ENCODE data around the gene EPB41L4B. TPM values are rescaled to one million over a fixed set of nuclear protein-coding genes. Genes with fewer than 3 reads are reported as not detected.
A peak's percentile ranks its signal among the peaks of the same experiment; 100 is the strongest.

Gene EPB41L4B
- total and polyA plus RNA-seq, 2 of the 13 experiments (the other 11 are each of a cell fraction or from before 2014, with no cell fraction given), result 17.6 to 22.1 TPM

GRCh38 chr9:109277451-109277850 lies 43.4 kb downstream of the EPB41L4B start (continued):
- TF ChIP-seq KIAA2018 (CRISPR knock-in tag; IDR thresholded peaks at IDR 0.05; ENCODE audit: borderline replicate concordance), result no peak
- no peak for TF ChIP-seq NFKBIZ (CRISPR knock-in tag; IDR thresholded peaks at IDR 0.05)
- TF ChIP-seq ZBTB7A (CRISPR knock-in tag; IDR thresholded peaks at IDR 0.05), result no peak
- TF ChIP-seq FUBP1 (CRISPR knock-in tag; IDR thresholded peaks at IDR 0.05; ENCODE audit: borderline replicate concordance), result no peak
- TF ChIP-seq ZNF572 (CRISPR knock-in tag; IDR thresholded peaks at IDR 0.05), result no peak
- TF ChIP-seq BRF2 (CRISPR knock-in tag; IDR thresholded peaks at IDR 0.05), result no peak
- no peak for TF ChIP-seq ZNF670 (CRISPR knock-in tag; IDR thresholded peaks at IDR 0.05; ENCODE audit: borderline replicate concordance)
- TF ChIP-seq SMAD1 (CRISPR knock-in tag; IDR thresholded peaks at IDR 0.05; ENCODE audit: borderline replicate concordance, low read depth), result peak; percentile 23; the same call in 1 of the 2 replicates
- no peak for TF ChIP-seq SIX1 (CRISPR knock-in tag; IDR thresholded peaks at IDR 0.05; ENCODE audit: borderline replicate concordance)
- TF ChIP-seq FOXK2 (IDR thresholded peaks at IDR 0.05), result no peak
- no peak for TF ChIP-seq ZNF205 (CRISPR knock-in tag; IDR thresholded peaks at IDR 0.05)
- no peak for TF ChIP-seq ARID3A (IDR thresholded peaks at IDR 0.05; ENCODE audit: low read depth, low read length)
- no peak for TF ChIP-seq ZFP36L1 (CRISPR knock-in tag; IDR thresholded peaks at IDR 0.05)
- no peak for TF ChIP-seq DR1 (CRISPR knock-in tag; IDR thresholded peaks at IDR 0.05)
- TF ChIP-seq ATF7-NPFF (CRISPR knock-in tag; IDR thresholded peaks at IDR 0.05; ENCODE audit: low read depth), result no peak
- no peak for TF ChIP-seq MTF2 (CRISPR knock-in tag; IDR thresholded peaks at IDR 0.05; ENCODE audit: borderline replicate concordance)

All from HepG2 (cell line).